HCT116 (cell line): ENCODE results near the gene ZNF606.

Experiments used
- CEBPB ChIP-seq: IDR thresholded peaks from 2 replicates; pipeline ENCODE4 v1.6.1; 2012; ENCODE audit warnings: low read depth
- EZH2 ChIP-seq: fragments of 200-600 bp; sonication (generic); IDR thresholded peaks from 2 replicates; pipeline ENCODE4 v1.6.1; 2017; ENCODE audit warnings: antibody characterized with exemption, mixed run types
- EZH2phosphoT487 ChIP-seq: fragments of 200-600 bp; IDR thresholded peaks from 2 replicates; pipeline ENCODE4 v1.6.1; 2018; ENCODE audit warnings: antibody characterized with exemption, borderline replicate concordance
- JUND ChIP-seq: IDR thresholded peaks from 2 replicates; pipeline ENCODE4 v1.6.1; 2012
- POLR2A ChIP-seq: IDR thresholded peaks from 2 replicates; pipeline ENCODE4 v1.7.0; 2011; ENCODE audit warnings: borderline replicate concordance; ENCODE audit not compliant: insufficient read depth, insufficient read length; ENCODE audit errors: extremely low read depth
- POLR2AphosphoS5 ChIP-seq: IDR thresholded peaks from 2 replicates; pipeline ENCODE4 v1.6.1; 2011; ENCODE audit warnings: mild to moderate bottlenecking, low read depth, low read length, moderate library complexity
- ZNF274 ChIP-seq: fragments of 200-500 bp; sonication (Bioruptor generic); IDR thresholded peaks from 2 replicates; pipeline ENCODE4 v1.6.1; 2014; ENCODE audit warnings: mild to moderate bottlenecking, low read depth, low read length, inconsistent platforms
- TF ChIP-seq, protein P1 (sequence below), 3 experiments: fragments of 200-600 bp in 1 of 3; sonication (generic) in 1 of 3; IDR thresholded peaks in 2 of 3; conservative IDR thresholded peaks in 1 of 3; 2 replicates each; pipeline ENCODE4 v1.5.1; 2012 to 2017; ENCODE audit warnings: low read depth in 2 of 3, low read length in 2 of 3, antibody characterized with exemption in 1 of 3, borderline replicate concordance in 1 of 3, control low read depth in 1 of 3, mild to moderate bottlenecking in 1 of 3, mixed read lengths in 1 of 3, mixed run types in 1 of 3, moderate library complexity in 1 of 3; ENCODE audit not compliant: insufficient read depth in 1 of 3
- TF ChIP-seq, protein P2 (sequence below): IDR thresholded peaks from 2 replicates; pipeline ENCODE4 v1.6.1; 2012

DNA sequence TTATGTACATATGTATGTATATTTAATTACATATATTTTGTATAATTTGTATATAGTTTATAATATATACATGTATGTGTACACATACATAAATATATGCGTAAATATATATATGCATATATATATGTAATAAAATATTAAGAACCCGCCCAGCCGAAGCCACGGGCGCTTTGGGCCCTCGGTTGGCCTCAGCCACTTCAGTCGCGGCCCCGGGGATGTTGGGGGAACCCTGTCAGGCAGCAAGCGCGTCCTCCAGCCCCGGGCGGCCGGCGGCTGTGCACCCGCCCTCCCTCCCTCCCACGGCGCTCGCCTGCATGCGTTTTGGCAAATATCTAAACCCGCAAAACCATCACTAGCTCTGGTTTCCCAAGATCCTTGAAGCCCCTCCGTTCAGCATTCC, 7.9 kb upstream of the ZNF606 start:
- TF ChIP-seq JUND, result no peak
- no peak for TF ChIP-seq EZH2
- TF ChIP-seq, protein P1, sequence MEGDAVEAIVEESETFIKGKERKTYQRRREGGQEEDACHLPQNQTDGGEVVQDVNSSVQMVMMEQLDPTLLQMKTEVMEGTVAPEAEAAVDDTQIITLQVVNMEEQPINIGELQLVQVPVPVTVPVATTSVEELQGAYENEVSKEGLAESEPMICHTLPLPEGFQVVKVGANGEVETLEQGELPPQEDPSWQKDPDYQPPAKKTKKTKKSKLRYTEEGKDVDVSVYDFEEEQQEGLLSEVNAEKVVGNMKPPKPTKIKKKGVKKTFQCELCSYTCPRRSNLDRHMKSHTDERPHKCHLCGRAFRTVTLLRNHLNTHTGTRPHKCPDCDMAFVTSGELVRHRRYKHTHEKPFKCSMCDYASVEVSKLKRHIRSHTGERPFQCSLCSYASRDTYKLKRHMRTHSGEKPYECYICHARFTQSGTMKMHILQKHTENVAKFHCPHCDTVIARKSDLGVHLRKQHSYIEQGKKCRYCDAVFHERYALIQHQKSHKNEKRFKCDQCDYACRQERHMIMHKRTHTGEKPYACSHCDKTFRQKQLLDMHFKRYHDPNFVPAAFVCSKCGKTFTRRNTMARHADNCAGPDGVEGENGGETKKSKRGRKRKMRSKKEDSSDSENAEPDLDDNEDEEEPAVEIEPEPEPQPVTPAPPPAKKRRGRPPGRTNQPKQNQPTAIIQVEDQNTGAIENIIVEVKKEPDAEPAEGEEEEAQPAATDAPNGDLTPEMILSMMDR (IDR thresholded peaks at IDR 0.05 in 2 of 3, conservative IDR thresholded peaks at IDR 0.05 in 1 of 3; ENCODE audit: borderline replicate concordance in 1 of 3, insufficient read depth in 1 of 3, low read depth in 2 of 3, low read length in 2 of 3), result no peak
- no peak for TF ChIP-seq POLR2AphosphoS5
- TF ChIP-seq, protein P2, sequence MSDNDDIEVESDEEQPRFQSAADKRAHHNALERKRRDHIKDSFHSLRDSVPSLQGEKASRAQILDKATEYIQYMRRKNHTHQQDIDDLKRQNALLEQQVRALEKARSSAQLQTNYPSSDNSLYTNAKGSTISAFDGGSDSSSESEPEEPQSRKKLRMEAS, result no peak
- TF ChIP-seq ZNF274, result no peak
- no peak for TF ChIP-seq POLR2A
- TF ChIP-seq EZH2phosphoT487, result no peak
- TF ChIP-seq CEBPB, result no peak
